ENCODE results near the gene COL16A1. TPM values are rescaled to one million over a fixed set of nuclear protein-coding genes. Genes with fewer than 3 reads are reported as not detected.

COL16A1 gene
- total RNA-seq, 4 donors from 2014 or later, result 76.5 to 292 (median 177) TPM

GRCh38 chr1:31678681-31679080 lies 25.1 kb downstream of the COL16A1 start:
- DNase-seq, result no peak
- H3K27ac ChIP-seq, result no peak overlapping the region
- H3K4me1 ChIP-seq, result no peaks in the 10 kb centered on the region
- no peak overlapping the region for H3K4me3 ChIP-seq
- no peak for TF ChIP-seq POLR2A (IDR thresholded peaks at IDR 0.05)
- TF ChIP-seq, protein P1, sequence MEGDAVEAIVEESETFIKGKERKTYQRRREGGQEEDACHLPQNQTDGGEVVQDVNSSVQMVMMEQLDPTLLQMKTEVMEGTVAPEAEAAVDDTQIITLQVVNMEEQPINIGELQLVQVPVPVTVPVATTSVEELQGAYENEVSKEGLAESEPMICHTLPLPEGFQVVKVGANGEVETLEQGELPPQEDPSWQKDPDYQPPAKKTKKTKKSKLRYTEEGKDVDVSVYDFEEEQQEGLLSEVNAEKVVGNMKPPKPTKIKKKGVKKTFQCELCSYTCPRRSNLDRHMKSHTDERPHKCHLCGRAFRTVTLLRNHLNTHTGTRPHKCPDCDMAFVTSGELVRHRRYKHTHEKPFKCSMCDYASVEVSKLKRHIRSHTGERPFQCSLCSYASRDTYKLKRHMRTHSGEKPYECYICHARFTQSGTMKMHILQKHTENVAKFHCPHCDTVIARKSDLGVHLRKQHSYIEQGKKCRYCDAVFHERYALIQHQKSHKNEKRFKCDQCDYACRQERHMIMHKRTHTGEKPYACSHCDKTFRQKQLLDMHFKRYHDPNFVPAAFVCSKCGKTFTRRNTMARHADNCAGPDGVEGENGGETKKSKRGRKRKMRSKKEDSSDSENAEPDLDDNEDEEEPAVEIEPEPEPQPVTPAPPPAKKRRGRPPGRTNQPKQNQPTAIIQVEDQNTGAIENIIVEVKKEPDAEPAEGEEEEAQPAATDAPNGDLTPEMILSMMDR (IDR thresholded peaks at IDR 0.05), result no peak
- intact Hi-C loops (cut with DNase I; ENCODE audit: low total_unique reads), result no loop called here
- no peaks in the 10 kb centered on the region for H3K27me3 ChIP-seq
- no peaks in the 10 kb centered on the region for H3K36me3 ChIP-seq
- no peaks in the 10 kb centered on the region for H3K9me3 ChIP-seq

GRCh38 chr1:31677949-31678348 lies 25.9 kb downstream of the COL16A1 start:
- no peaks in the 10 kb centered on the region for H3K9me3 ChIP-seq
- intact Hi-C loops (cut with DNase I; ENCODE audit: low total_unique reads), result no loop called here
- no peak overlapping the region for H3K27ac ChIP-seq
- no peak for DNase-seq
- H3K36me3 ChIP-seq, result no peaks in the 10 kb centered on the region
- no peak overlapping the region for H3K4me3 ChIP-seq
- no peaks in the 10 kb centered on the region for H3K4me1 ChIP-seq
- no peak for TF ChIP-seq POLR2A (IDR thresholded peaks at IDR 0.05)
- no peaks in the 10 kb centered on the region for H3K27me3 ChIP-seq

DNA sequence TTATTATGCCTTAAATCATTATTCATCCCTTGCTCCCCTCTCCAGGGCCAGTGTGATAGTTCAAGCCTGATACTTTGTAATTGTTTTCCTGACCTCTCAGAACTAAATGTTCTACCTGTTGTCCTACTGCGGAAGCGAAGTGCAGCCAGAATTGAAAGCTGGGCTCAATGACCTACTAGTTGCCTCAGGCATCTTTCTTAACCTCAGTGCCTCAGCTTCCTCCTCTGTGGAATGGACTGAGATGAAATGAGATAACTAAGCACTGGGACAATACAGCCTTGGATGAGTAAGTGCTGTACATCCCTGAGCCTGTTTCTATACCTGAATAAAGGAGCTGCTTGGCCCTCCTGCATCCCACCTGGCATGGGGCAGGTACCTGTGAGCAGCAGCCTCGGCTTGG lies 26.4 kb downstream of the COL16A1 start:
- no peaks in the 10 kb centered on the region for H3K36me3 ChIP-seq
- H3K9me3 ChIP-seq, result no peaks in the 10 kb centered on the region
- DNase-seq, result no peak
- intact Hi-C loops (cut with DNase I; ENCODE audit: low total_unique reads), result no loop called here
- H3K27me3 ChIP-seq, result no peaks in the 10 kb centered on the region
- no peak overlapping the region for H3K27ac ChIP-seq
- H3K4me3 ChIP-seq, result no peak overlapping the region
- no peak for TF ChIP-seq POLR2A (IDR thresholded peaks at IDR 0.05)
- TF ChIP-seq, protein P1 (IDR thresholded peaks at IDR 0.05), result no peak
- no peaks in the 10 kb centered on the region for H3K4me1 ChIP-seq

GRCh38 chr1:31675756-31676155 lies 28.1 kb downstream of the COL16A1 start:
- Histone ChIP-seq H3K36me3 (no peaks in the 10 kb centered on the region), H3K4me3 (no peak overlapping the region), H3K4me1 (peaks cover 4% of the 10 kb centered on the region in 2 donors), H3K9me3 (no peaks in the 10 kb centered on the region), H3K27ac (no peak overlapping the region), H3K27me3 (no peaks in the 10 kb centered on the region)
- no peak for DNase-seq
- TF ChIP-seq, protein P1 (IDR thresholded peaks at IDR 0.05), result no peak
- no peak for TF ChIP-seq POLR2A (IDR thresholded peaks at IDR 0.05)
- intact Hi-C loops (cut with DNase I; ENCODE audit: low total_unique reads), result no loop called here

DNA sequence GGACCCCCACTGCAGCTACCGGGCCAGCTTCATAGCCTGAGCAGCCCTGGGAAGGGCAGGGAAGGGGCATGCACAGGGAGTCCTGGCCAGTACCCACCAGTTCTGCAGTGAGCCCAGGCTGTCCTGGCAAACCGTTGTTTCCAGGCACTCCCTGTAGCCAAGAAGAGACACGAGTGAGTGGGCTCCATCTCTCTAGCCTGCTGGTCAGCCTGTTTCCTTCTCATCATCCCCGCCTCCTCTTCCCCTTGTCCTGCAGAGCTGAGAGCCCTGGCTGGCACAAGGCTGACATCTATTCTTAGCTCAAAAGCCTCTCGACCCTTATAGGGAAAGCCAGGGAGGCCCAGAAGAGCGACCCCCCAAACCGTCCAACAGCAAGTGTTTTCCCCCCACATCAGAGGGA lies 28.7 kb downstream of the COL16A1 start:
- no peak for DNase-seq
- peaks cover 6 to 8% of the 10 kb centered on the region in 2 donors for H3K4me1 ChIP-seq
- H3K27me3 ChIP-seq, result no peaks in the 10 kb centered on the region
- TF ChIP-seq, protein P1 (IDR thresholded peaks at IDR 0.05), result no peak
- no peak for TF ChIP-seq POLR2A (IDR thresholded peaks at IDR 0.05)
- H3K9me3 ChIP-seq, result no peaks in the 10 kb centered on the region
- H3K27ac ChIP-seq, result no peak overlapping the region
- H3K36me3 ChIP-seq, result no peaks in the 10 kb centered on the region
- no peak overlapping the region for H3K4me3 ChIP-seq
- intact Hi-C loops (cut with DNase I; ENCODE audit: low total_unique reads), result no loop called here

DNA sequence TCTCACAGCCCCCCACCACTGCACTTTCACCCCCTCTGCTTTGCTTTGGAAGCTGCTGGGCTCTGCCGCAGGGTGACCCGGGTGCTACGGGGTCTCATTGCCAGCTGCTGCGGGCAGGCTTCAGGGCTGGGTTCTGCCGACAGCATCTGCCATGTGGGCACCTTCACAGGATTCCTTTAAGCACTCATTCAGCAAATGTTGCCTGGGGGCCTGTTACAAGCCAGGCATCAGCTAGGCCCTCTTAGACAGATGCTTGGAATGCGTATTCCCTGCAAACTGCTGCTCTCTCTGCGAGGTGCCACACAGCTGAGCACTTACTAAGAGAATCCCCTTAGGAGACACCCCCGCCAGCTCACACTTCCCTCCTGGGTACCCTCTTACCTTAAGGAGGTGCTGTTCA lies 29.2 kb downstream of the COL16A1 start:
- Histone ChIP-seq H3K36me3 (no peaks in the 10 kb centered on the region), H3K9me3 (no peaks in the 10 kb centered on the region), H3K4me1 (peaks cover 8 to 11% of the 10 kb centered on the region in 2 donors), H3K27me3 (no peaks in the 10 kb centered on the region), H3K27ac (no peak overlapping the region), H3K4me3 (no peak overlapping the region)
- TF ChIP-seq, protein P1 (IDR thresholded peaks at IDR 0.05), result no peak
- no peak for TF ChIP-seq POLR2A (IDR thresholded peaks at IDR 0.05)
- intact Hi-C loops (cut with DNase I; ENCODE audit: low total_unique reads), result no loop called here
- DNase-seq, result no peak

Measured in uterus (tissue), 4 donors.